ENCODE data around the gene AFF1.

The AFF1 gene

GRCh38 chr4:86947501-86948120 is 12.8 kb downstream of the AFF1 start:
- DNase-seq (ENCODE audit: insufficient read length, low spot score), result no peak
- FAIRE-seq, result peak; percentile 33

- no peak for FAIRE-seq
- DNase-seq (ENCODE audit: insufficient read length, low spot score), result no peak
Observed at GRCh38 chr4:86948276-86948675, 13.5 kb downstream of the AFF1 start.

GRCh38 chr4:86950831-86951525 is 16.2 kb downstream of the AFF1 start:
- no peak for FAIRE-seq
- DNase-seq (ENCODE audit: insufficient read length, low spot score), result no peak

- peak; percentile 39 for FAIRE-seq
Observed at GRCh38 chr4:86955888-86956451, 21.2 kb downstream of the AFF1 start.

GRCh38 chr4:86957215-86957614 is 22.4 kb downstream of the AFF1 start:
- DNase-seq (ENCODE audit: insufficient read length, low spot score), result no peak
- peak; percentile 81 for FAIRE-seq

More at GRCh38 chr4:86955888-86956451, 21.2 kb downstream of the AFF1 start:
- no peak for DNase-seq (ENCODE audit: insufficient read length, low spot score)

- no peak for DNase-seq (ENCODE audit: insufficient read length, low spot score)
- FAIRE-seq, result peak; percentile 74
Observed at GRCh38 chr4:86959588-86960500, 25.0 kb downstream of the AFF1 start.

GRCh38 chr4:86960557-86960961 is 25.7 kb downstream of the AFF1 start:
- DNase-seq (ENCODE audit: insufficient read length, low spot score) (no peak), FAIRE-seq (no peak)

- no peak for FAIRE-seq
- DNase-seq (ENCODE audit: insufficient read length, low spot score), result no peak
Observed at GRCh38 chr4:86961116-86961515, 26.3 kb downstream of the AFF1 start.

GRCh38 chr4:86961605-86962295 is 26.9 kb downstream of the AFF1 start:
- FAIRE-seq (peak; percentile 99), DNase-seq (ENCODE audit: insufficient read length, low spot score) (peak; percentile 42)

GRCh38 chr4:86963697-86964096 is 28.9 kb downstream of the AFF1 start:
- FAIRE-seq (no peak), DNase-seq (ENCODE audit: insufficient read length, low spot score) (no peak)

- FAIRE-seq (peak; percentile 89), DNase-seq (ENCODE audit: insufficient read length, low spot score) (no peak)
Observed at GRCh38 chr4:86965019-86965976, 30.5 kb downstream of the AFF1 start.

GRCh38 chr4:86967073-86967472 is 32.3 kb downstream of the AFF1 start:
- FAIRE-seq (peak; percentile 66), DNase-seq (ENCODE audit: insufficient read length, low spot score) (no peak)

GRCh38 chr4:86967798-86968197 is 33.0 kb downstream of the AFF1 start:
- no peak for FAIRE-seq
- no peak for DNase-seq (ENCODE audit: insufficient read length, low spot score)

- DNase-seq (ENCODE audit: insufficient read length, low spot score) (no peak), FAIRE-seq (peak; percentile 33)
Observed at GRCh38 chr4:86968547-86968946, 33.7 kb downstream of the AFF1 start.

- DNase-seq (ENCODE audit: insufficient read length, low spot score) (no peak), FAIRE-seq (no peak)
Observed at GRCh38 chr4:86970447-86971354, 35.9 kb downstream of the AFF1 start.

- no peak for DNase-seq (ENCODE audit: insufficient read length, low spot score)
- no peak for FAIRE-seq
Observed at GRCh38 chr4:86971355-86971683, 36.5 kb downstream of the AFF1 start.

- FAIRE-seq (no peak), DNase-seq (ENCODE audit: insufficient read length, low spot score) (no peak)
Observed at GRCh38 chr4:86972997-86973396, 38.2 kb downstream of the AFF1 start.

- no peak for DNase-seq (ENCODE audit: insufficient read length, low spot score)
- FAIRE-seq, result peak; percentile 35
Observed at GRCh38 chr4:86973668-86974067, 38.9 kb downstream of the AFF1 start.

Data from GM19239 (cell line).